SK-MEL-5 (cell line): ENCODE results near the gene CIT. TPM values are rescaled to one million over a fixed set of nuclear protein-coding genes. Genes with fewer than 3 reads are reported as not detected.

ENCODE experiments used
- DNase-seq: peaks from one replicate; pipeline ENCODE4 v3.0.0-alpha.2; 2016; ENCODE audit warnings: low read depth, low spot score
- in situ Hi-C: cut with HindIII; loops from 2 replicates; pipeline ENCODE4 v1.10.0; 2016; ENCODE audit warnings: low sequenced_read_pairs, high pct_unique_total_duplicates, low pct_unique_long_range_greater_than_20kb
- total RNA-seq: library from RNA; depleted of rRNA; stranded (reverse); fragments of >200 nt; shearing (Covaris generic); gene quantifications from 2 replicates; pipeline ENCODE4 v1.2.3, GENCODE V29; 2014

CIT gene
- total RNA-seq, 1 experiment from 2014 or later, result 47.6 TPM

DNA sequence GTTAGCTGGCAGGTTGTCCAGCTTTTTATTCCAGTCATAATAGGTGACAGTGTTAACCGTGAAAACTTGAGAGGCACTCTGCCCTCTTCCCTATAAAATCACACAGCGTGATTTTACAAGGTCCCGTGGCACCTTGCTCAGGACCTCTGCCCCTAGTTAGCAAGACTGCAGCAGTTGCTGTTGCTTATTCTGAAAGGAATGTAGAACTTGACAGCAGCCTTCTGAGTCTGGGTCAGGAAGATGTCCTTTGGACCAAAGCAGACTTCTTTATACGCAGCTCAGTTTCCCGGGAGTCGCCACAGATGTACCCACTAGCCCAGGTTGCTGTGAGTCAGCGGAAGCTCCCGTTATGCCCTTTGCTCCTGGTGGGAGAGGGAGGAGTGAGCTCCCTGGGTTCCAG lies 196.0 kb downstream of the CIT start:
- no peak for DNase-seq
- in situ Hi-C loops, result no loop called here

DNA sequence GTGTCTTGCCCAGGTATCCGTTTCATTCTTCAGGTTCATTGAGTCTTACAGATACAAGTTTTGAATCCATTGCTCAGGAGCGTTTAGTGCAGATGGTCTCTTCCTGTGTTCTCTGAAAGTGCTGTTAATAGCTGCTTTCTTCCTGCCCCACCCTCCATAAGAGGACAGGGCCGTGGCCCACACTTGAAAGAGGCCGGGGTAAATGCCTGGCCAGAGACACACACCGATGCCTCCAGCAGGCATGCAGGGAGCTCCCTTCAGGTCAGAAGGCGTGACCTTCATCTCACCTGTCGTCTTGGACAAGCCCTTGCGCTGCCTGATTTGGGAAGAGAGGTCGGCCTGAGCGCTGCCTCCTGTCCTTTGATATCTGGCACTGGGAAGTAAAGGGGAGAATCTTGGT lies 197.6 kb downstream of the CIT start:
- DNase-seq, result no peak
- in situ Hi-C loops, result no loop called here

DNA sequence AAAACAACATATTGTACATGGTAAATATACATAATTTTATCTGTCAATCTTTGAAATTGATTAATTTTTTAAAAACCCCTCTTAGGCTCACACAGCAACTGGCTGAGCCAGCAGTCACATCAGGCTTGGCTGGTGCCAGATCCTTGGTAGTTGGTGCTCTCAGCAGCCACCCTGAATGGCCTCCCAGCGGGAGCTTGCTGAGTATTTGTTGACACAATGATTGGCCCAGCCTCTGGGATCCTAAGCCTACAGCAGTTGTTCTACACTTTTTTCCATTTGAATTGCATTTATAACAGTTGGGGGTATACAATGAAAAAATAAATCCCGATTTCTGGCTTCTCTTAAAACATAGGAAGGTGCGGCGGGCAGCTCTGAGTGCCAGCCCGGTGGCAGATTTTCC lies 198.0 kb downstream of the CIT start:
- in situ Hi-C loops, result no loop called here
- no peak for DNase-seq

DNA sequence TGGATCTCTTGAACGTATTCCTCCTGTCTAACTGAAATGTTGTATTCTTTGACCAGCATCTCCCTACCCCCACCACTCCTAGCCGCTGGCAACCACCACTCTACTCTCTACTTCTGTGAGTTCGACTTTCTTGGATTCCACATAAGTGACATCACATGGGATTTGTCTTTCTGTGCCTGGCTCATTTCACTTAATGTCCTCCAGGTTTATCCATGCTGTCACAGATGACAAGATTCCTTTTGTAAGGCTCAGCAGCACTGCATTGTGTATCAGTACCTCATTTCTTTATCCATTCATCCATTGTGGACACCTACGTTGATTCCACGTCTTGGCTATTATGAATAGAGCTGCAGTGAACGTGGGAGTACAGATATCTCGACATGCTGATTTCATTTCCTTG lies 198.7 kb downstream of the CIT start:
- DNase-seq, result no peak
- in situ Hi-C loops, result no loop called here

DNA sequence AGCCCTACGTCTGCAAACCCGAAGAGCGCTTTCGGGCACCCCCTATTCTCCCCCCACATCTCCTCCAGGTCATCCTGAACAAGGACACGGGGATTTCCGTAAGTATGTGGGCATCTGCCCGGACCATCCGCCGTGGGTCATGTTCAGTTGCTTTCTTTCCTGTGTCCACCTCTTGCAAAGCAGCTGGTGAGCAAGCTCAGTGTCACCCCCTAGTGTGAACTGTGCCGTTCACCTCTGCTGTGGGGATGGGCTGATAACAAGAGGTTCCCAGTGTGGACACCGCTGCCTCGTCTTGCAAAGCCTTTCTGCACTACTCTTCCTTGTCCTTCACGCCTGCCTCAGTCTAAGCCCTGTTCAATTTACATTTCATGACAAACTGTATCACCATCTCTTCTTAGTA lies 200.5 kb downstream of the CIT start:
- no peak for DNase-seq
- in situ Hi-C loops, result no loop called here

DNA sequence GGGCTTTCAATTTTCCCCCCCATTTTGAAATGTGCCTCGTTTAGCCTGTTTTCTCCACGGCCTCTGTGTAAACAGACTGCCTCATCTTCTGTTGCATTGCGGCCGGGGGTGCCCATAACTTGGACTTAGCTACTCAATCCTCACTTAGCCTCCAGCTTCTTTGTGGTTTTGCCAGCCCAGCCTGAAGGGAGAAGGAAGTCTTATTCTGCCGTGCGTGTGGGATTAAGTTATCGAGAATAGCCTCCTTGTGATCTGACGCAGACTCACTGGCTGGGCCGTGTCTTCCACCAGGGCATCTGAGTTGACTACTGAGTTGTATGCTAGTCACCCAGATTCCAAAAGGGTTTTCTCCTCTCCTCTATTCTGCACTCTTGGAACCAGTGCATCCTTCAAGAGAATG lies 201.1 kb downstream of the CIT start:
- DNase-seq, result peak; percentile 45
- in situ Hi-C loops, result no loop called here

DNA sequence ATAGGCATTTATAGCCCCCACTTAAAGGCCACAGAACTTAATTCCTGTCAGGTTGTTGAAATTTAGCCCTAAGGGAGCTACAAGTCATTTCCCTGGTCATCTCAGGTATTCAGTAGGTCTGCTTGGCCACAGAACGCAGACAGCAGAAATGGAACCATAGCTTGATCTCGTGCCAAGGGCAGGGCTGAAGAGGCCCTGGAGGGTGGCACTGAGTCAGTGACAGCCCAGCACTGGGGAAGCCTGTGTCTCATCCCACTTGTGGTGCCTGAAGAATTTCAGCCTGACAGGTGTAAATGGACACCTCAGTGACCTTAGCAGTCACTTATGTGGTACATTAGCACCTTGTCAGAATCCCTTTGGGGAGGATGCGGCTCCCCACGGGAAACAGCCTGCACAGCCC lies 202.6 kb downstream of the CIT start:
- in situ Hi-C loops, result no loop called here
- no peak for DNase-seq

DNA sequence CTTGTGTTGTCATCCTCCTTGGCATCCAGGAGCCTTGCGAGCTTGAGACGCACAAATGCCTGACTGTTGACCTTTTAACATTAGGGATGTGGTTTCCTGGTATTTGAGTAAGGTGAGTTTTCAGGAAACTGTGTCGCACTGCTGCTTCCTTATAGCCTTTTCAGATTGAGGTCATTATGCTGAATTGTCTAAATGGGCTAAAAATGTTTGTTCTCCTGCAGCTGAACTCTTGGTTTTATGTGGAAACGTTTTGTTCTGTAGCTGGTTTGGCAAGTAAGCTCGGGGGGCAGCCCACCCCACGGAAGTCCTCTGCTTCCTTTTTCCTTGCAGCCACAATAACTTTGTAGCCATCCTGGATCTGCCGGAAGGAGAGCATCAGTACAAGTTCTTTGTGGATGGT lies 203.5 kb downstream of the CIT start:
- DNase-seq, result no peak

DNA sequence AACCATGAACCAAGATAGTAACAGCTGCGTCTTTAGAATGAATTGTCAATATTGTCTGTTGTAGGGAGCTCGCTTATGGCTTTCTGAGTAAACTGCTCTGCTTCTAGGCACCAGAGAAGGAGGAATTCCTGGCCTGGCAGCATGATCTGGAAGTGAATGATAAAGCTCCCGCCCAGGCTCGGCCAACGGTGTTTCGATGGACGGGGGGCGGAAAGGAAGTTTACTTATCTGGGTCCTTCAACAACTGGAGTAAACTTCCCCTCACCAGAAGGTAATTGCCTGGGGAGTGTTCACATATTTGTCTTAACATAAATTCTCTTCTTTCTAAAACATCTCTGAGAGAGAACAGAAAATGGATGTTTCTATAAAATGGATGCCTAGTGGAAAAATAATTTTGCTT lies 204.9 kb downstream of the CIT start:
- in situ Hi-C loops, result no loop called here

More for the DNA sequence above, 203.5 kb downstream of the CIT start:
- in situ Hi-C loops, result no loop called here

DNA sequence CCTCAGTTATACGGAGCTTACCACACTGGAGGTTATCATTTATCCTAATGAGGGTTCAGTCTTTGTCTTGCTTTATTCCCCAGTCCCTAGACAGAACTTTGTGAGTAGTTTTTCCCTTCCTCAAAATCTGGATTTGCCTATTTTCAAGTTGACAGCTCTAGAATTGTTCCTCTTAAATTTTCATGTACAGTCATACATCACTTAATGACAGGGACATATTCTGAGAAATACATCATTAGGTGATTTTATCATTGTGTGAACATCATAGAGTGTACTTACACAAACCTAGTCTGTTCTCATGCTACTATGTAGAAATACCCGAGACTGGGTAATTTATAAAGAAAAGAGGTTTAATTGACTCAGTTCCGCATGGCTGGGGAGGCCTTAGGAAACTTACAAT lies 206.1 kb downstream of the CIT start:
- in situ Hi-C loops, result no loop called here
- no peak for DNase-seq

More for the DNA sequence above, 204.9 kb downstream of the CIT start:
- DNase-seq, result no peak

DNA sequence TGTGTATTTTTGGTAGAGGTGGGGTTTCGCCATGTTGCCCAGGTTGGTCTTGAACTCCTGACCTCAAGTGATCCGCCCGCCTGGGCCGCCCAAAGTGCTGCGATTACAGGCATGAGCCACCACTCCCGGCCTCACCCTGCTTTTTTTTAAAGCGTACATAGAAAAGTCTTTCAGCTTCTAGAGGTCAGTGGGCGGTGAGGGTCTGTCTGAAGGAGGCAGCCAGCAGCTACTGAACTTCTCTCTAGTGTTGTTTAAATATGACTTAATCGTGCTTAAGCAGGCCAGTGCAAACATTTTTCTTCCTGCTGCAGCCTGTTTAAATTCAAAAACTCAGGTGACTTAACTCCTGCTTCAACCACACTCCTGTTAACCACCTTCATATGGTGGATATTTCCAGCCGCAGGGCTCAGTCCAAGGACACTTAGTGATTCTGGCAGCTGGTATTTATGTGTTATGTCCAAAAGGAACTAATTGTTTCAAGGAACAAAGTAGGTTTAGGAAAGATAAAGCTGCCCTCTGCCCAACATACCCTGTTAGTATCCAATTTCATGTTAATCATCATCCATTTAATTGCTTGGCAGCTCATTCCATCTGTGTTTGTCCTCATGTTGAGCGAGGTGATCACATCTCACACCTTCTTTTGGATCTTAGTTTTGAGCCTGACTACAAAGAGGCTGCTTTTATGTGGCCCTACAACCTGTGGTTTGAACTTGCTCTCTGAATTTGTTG lies 207.2 kb downstream of the CIT start:
- no peak for DNase-seq
- in situ Hi-C loops, result no loop called here

DNA sequence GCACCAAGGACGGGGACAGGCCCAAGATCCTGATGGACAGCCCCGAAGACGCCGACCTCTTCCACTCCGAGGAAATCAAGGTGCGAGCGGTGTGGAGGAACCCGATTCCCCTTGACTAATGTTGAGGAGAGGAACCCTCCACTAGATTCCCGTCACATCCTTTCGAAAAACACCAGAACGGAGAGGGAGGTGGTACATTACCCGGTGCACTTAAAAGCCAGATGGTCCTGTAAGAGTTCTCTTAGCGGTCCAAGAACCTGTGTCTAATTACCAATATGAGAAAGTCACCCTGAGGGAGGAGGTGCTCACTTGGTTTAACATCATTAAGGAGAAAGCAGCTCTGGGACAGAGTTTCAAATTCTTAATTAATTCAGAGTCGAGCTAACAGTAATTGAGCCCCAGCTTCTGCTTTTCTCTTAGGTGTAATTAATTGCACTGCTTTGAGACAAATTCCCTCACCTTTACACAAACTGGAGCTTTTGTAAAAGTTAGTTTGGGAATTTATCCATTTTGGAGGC lies 208.7 kb downstream of the CIT start:
- in situ Hi-C loops, result no loop called here
- no peak for DNase-seq

DNA sequence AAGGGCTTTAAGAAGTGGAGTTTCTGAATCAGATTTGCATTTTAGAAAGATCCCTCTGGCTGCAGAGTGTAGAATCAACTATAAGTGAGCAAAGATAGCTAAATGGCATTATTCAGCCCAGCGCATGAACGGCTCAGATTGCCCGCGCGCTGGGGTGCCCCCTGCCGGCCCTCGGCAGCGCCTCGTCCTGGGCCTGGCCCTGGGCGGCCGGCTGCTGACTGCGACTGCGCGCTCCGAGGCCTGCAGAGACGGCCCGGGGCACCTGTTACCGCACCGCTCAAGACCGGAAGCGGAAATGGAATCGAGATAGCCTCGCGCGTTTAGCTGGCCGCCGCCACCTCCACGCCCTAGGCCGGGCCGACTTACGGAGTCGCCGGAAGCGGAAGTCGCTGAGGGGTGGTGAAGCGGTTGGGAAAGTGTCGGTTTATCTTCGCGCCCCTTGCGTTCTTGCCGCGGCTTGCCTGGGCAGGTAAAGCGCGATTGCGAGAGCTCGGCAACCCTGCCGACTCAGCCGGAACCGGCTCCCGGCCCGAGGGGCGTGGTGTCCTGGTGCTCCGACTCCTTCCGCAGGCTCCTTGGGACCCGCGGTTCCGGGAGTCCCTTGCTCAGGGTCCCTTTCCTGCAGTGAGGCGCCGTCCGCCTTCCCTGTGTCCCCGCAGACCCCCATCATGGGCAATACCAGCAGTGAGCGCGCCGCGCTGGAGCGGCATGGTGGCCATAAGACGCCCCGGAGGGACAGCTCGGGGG lies 209.4 kb downstream of the CIT start, which contains the start of gene PRKAB1:
TSS of gene PRKAB1 (plus strand) at position 557 of the 747 bp plus-strand sequence. CDS start at position 669, 112 bp downstream.
- peak; percentile 98 for DNase-seq

DNA sequence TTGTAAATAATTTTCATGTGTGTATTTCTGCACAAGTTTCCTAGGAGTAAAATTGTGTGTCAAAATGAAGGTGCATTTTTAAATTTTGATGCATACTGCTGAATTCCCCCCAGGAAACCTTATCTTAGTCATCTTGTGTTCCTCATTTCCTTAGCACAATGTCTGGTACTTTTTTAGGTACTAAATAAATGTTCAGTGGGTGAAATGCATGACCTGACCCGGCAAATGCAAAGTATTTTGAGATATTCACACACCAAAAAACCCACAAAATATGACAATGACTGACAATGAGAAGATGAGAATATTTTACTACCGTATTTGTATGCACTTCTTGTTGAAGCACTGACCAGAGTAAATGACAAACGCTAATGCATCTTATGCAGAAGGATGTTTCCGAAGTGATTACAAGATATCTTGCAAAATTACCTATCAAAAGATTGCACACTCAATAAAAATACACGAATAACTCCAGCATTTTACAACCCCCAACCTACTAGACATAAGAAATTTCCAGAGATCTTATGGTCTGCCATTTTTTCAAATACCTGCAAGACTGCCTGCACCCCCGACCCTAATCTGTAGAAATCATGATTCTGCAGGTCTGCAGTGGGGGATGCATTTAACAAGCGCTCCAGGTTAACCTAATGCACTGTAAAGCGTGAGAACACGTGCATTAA lies 210.1 kb downstream of the CIT start:
- in situ Hi-C loops, result no loop called here
- no peak for DNase-seq

More for the DNA sequence above, 209.4 kb downstream of the CIT start, which contains the start of gene PRKAB1:
- in situ Hi-C loops, result no loop called here

DNA sequence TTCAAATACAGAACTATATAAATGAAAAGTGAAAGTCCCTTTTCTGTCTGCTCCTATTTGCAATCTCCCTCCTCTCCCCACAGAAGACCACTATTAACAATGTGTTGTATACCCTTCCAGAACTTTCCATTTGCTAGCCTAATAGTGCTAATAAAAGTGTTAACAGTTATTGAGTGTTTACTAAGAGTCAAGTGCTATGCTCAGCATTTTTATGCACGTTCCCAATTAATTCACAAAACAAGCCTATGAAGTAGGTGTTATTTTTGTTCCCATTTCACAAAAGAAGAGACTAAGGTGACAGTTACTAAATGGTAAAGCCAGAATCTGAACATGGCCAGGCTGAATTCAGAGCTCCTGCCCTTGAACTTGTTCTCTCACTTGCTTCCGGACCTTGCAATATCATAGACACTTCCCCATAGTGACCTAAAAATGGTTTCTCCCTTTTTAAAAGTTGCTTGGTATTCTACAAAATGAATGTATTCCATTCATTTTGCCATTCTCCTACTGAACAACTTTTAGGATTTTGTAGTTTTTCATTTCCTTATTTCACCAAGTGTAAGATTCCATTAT lies 210.8 kb downstream of the CIT start:
- in situ Hi-C loops, result no loop called here
- no peak for DNase-seq

DNA sequence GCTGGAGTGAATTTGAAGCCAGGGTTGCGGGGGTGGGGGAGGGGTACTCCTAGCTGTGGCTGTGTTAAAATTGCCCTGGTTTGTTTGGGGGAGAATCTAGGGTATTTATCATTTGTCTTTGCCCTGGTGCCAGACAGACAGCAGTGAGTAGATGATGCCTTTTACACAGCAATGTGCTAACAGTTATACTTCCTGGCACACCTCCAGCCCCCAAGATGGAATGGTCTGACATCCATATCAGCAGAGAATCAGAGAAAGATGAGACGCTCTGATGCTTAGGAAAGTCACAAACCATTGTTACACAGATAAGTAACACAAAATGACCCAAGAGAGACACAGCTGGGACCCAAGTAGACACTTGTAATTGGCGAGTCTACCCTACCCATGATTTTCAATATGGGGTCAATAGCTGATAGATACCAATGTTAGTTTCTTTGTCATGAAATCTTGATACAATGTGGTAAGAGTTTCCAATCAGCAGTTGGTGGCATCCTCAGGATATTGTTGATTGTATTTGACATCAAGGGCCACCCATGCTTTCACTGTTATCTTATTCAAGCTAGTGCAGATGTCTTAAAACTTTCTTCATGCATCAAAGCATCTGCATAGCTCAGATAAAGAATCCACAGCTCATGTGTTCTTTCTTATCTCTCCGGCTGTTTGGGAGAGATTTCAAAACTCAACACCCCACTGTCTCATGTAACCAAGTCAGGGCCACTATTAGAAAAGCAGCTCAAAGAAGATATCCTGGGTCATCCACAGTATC lies 211.8 kb downstream of the CIT start:
- in situ Hi-C loops, result no loop called here
- DNase-seq, result no peak

DNA sequence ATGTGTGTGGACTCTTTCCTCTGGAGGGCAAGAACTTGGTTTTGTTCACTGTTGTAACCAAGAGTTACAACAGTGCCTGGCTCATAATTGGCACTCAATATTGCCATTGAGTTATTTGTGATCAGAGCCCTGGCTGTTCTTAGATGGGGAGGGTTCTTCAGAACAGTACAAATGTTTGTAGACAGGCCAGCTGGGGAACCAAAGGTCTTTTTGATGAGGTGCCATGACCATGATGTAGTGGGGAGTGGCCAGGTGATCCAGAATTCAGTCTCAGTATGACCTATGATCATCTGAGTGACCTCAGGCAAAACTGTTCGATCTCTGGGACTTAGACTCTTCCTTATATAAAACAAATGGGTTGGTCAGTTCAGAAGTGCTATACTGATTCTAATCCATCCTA lies 212.5 kb downstream of the CIT start:
- in situ Hi-C loops, result no loop called here
- DNase-seq, result no peak
